HepG2 (cell line): ENCODE data around the gene RERE. TPM values are rescaled to one million over a fixed set of nuclear protein-coding genes. Genes with fewer than 3 reads are reported as not detected.

Source experiments
- FOSL2 ChIP-seq: sonication (generic); formaldehyde crosslinking; IDR thresholded peaks from 2 replicates; pipeline ENCODE4 v1.4.0; 2020; ENCODE audit warnings: missing genetic modification reagents
- KLF15 ChIP-seq: sonication (generic); formaldehyde crosslinking; IDR thresholded peaks from 2 replicates; pipeline ENCODE4 v1.8.1; 2023; ENCODE audit warnings: borderline replicate concordance, mild to moderate bottlenecking, inconsistent platforms, missing genetic modification reagents, mixed read lengths
- MEIS2 ChIP-seq: sonication (generic); formaldehyde crosslinking; IDR thresholded peaks from 2 replicates; pipeline ENCODE4 v1.9.0; 2021; ENCODE audit warnings: mild to moderate bottlenecking, missing genetic modification reagents
- TFDP1 ChIP-seq: IDR thresholded peaks from 2 replicates; pipeline ENCODE4 v1.6.1; 2016; ENCODE audit warnings: missing compliant biosample characterization, missing genetic modification reagents, borderline replicate concordance
- ZKSCAN8 ChIP-seq: IDR thresholded peaks from 2 replicates; pipeline ENCODE4 v1.6.1; 2016; ENCODE audit warnings: borderline replicate concordance, missing genetic modification reagents, missing compliant biosample characterization
- ZNF160 ChIP-seq: sonication (generic); formaldehyde crosslinking; IDR thresholded peaks from 2 replicates; pipeline ENCODE4 v1.8.0; 2022; ENCODE audit warnings: mild to moderate bottlenecking, inconsistent platforms, missing genetic modification reagents
- ZNF20 ChIP-seq: sonication (generic); formaldehyde crosslinking; IDR thresholded peaks from 2 replicates; pipeline ENCODE4 v1.4.0; 2020; ENCODE audit warnings: mild to moderate bottlenecking, moderate library complexity, missing genetic modification reagents
- ZNF44 ChIP-seq: sonication (generic); formaldehyde crosslinking; IDR thresholded peaks from 2 replicates; pipeline ENCODE4 v1.5.1; 2020; ENCODE audit warnings: mild to moderate bottlenecking, missing genetic modification reagents
- ZNF609 ChIP-seq: sonication (generic); formaldehyde crosslinking; IDR thresholded peaks from 2 replicates; pipeline ENCODE4 v1.4.0; 2020; ENCODE audit warnings: mild to moderate bottlenecking, missing genetic modification reagents, borderline replicate concordance
- ZNF737 ChIP-seq: sonication (generic); formaldehyde crosslinking; IDR thresholded peaks from 2 replicates; pipeline ENCODE4 v1.5.0; 2020; ENCODE audit warnings: missing genetic modification reagents, mild to moderate bottlenecking, borderline replicate concordance
- polyA plus RNA-seq, 8 experiments: library from polyadenylated mRNA; depleted of rRNA in 3 of 8; stranded (reverse) in 7 of 8; unstranded in 1 of 8; fragments of >200 nt; fragmentation: Illumina TruSeq in 4 of 8; extraction: Trizol in 4 of 8; gene quantifications; 2 replicates each; pipeline versions ENCODE4 v1.2.1 to v1.2.3, GENCODE V29; 2011 to 2016; ENCODE audit warnings: low read depth in 4 of 8, missing spikeins in 1 of 8, mixed read lengths in 1 of 8; ENCODE audit not compliant: insufficient read depth in 1 of 8
- total RNA-seq, 5 experiments: library from RNA; depleted of rRNA; stranded (reverse); fragments of >200 nt; fragmentation: Illumina TruSeq; extraction: Trizol; gene quantifications; 2 replicates each; pipeline ENCODE4 v1.2.3, GENCODE V29; 2016; ENCODE audit warnings: low read depth in 1 of 5
- TF ChIP-seq, protein P1 (sequence below): sonication (generic); formaldehyde crosslinking; conservative IDR thresholded peaks from 2 replicates; pipeline ENCODE4 v1.4.0; 2020; ENCODE audit warnings: mild to moderate bottlenecking, missing genetic modification reagents, moderate library complexity
- TF ChIP-seq, protein P2 (sequence below): sonication (generic); formaldehyde crosslinking; IDR thresholded peaks from 2 replicates; pipeline ENCODE4 v1.4.0; 2020; ENCODE audit warnings: missing genetic modification reagents, borderline replicate concordance
- TF ChIP-seq, protein P3 (sequence below): fragments of 450-650 bp; IDR thresholded peaks from 2 replicates; pipeline ENCODE4 v1.6.1; 2016
- TF ChIP-seq, protein P4 (sequence below): IDR thresholded peaks from 2 replicates; pipeline ENCODE4 v1.6.1; 2016

Gene RERE
- total and polyA plus RNA-seq, 2 of the 13 experiments (the other 11 are each of a cell fraction or from before 2014, with no cell fraction given), result 18.3 to 21.9 TPM

- TF ChIP-seq, protein P1, sequence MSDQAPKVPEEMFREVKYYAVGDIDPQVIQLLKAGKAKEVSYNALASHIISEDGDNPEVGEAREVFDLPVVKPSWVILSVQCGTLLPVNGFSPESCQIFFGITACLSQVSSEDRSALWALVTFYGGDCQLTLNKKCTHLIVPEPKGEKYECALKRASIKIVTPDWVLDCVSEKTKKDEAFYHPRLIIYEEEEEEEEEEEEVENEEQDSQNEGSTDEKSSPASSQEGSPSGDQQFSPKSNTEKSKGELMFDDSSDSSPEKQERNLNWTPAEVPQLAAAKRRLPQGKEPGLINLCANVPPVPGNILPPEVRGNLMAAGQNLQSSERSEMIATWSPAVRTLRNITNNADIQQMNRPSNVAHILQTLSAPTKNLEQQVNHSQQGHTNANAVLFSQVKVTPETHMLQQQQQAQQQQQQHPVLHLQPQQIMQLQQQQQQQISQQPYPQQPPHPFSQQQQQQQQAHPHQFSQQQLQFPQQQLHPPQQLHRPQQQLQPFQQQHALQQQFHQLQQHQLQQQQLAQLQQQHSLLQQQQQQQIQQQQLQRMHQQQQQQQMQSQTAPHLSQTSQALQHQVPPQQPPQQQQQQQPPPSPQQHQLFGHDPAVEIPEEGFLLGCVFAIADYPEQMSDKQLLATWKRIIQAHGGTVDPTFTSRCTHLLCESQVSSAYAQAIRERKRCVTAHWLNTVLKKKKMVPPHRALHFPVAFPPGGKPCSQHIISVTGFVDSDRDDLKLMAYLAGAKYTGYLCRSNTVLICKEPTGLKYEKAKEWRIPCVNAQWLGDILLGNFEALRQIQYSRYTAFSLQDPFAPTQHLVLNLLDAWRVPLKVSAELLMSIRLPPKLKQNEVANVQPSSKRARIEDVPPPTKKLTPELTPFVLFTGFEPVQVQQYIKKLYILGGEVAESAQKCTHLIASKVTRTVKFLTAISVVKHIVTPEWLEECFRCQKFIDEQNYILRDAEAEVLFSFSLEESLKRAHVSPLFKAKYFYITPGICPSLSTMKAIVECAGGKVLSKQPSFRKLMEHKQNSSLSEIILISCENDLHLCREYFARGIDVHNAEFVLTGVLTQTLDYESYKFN (CRISPR knock-in tag), result no peak
- no peak; the same call in 1 of the 2 replicates for TF ChIP-seq TFDP1 (CRISPR knock-in tag)
- TF ChIP-seq, protein P2, sequence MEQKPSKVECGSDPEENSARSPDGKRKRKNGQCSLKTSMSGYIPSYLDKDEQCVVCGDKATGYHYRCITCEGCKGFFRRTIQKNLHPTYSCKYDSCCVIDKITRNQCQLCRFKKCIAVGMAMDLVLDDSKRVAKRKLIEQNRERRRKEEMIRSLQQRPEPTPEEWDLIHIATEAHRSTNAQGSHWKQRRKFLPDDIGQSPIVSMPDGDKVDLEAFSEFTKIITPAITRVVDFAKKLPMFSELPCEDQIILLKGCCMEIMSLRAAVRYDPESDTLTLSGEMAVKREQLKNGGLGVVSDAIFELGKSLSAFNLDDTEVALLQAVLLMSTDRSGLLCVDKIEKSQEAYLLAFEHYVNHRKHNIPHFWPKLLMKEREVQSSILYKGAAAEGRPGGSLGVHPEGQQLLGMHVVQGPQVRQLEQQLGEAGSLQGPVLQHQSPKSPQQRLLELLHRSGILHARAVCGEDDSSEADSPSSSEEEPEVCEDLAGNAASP (CRISPR knock-in tag), result 0 out of 2 replicates have a peak, but pooled peaks have one; percentile 27
- TF ChIP-seq KLF15 (CRISPR knock-in tag), result no peak
- TF ChIP-seq ZNF737 (CRISPR knock-in tag), result no peak
- TF ChIP-seq, protein P3, sequence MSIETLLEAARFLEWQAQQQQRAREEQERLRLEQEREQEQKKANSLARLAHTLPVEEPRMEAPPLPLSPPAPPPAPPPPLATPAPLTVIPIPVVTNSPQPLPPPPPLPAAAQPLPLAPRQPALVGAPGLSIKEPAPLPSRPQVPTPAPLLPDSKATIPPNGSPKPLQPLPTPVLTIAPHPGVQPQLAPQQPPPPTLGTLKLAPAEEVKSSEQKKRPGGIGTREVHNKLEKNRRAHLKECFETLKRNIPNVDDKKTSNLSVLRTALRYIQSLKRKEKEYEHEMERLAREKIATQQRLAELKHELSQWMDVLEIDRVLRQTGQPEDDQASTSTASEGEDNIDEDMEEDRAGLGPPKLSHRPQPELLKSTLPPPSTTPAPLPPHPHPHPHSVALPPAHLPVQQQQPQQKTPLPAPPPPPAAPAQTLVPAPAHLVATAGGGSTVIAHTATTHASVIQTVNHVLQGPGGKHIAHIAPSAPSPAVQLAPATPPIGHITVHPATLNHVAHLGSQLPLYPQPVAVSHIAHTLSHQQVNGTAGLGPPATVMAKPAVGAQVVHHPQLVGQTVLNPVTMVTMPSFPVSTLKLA, result no peak
- TF ChIP-seq ZNF44 (CRISPR knock-in tag), result no peak
- no peak for TF ChIP-seq ZNF160 (CRISPR knock-in tag)
- TF ChIP-seq, protein P4, sequence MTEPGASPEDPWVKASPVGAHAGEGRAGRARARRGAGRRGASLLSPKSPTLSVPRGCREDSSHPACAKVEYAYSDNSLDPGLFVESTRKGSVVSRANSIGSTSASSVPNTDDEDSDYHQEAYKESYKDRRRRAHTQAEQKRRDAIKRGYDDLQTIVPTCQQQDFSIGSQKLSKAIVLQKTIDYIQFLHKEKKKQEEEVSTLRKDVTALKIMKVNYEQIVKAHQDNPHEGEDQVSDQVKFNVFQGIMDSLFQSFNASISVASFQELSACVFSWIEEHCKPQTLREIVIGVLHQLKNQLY (CRISPR knock-in tag), result no peak
- TF ChIP-seq MEIS2, result no peak
- TF ChIP-seq ZKSCAN8 (CRISPR knock-in tag), result no peak
- TF ChIP-seq ZNF609, result peak; percentile 18; the same call in 1 of the 2 replicates
- TF ChIP-seq FOSL2 (CRISPR knock-in tag), result peak; percentile 24; the same call in 1 of the 2 replicates
- TF ChIP-seq ZNF20 (CRISPR knock-in tag), result no peak
Observed at GRCh38 chr1:8817412-8818324, at the start of gene RERE (continued).
